ENCODE measurements around the gene COL6A5. TPM values are rescaled to one million over a fixed set of nuclear protein-coding genes. Genes with fewer than 3 reads are reported as not detected.

The COL6A5 gene
- total RNA-seq, 1 experiment from 2014 or later: not detected

GRCh38 chr3:130383424-130383823 is 38.0 kb downstream of the COL6A5 start:
- no peak overlapping the region for H3K4me3 ChIP-seq (replicated peaks in 1 of 2; ENCODE audit: low read depth in 1 of 2, low read length in 2 of 2)
- ChIA-PET RAD21 (ENCODE audit: low non-redundant PET in 1 of 2, low total read pairs in 2 of 2, uncharacterized antibody in 2 of 2, unreplicated experiment in 2 of 2) (no interaction called here), CTCF (no interaction called here), POLR2A (no interaction called here)
- H3K27ac ChIP-seq (ENCODE audit: low read depth, low read length): no peak overlapping the region
- no peak overlapping the region for H3K9ac ChIP-seq (ENCODE audit: low read length)
- no peaks in the 10 kb centered on the region for H3K9me2 ChIP-seq (ENCODE audit: insufficient read depth)
- no peaks in the 10 kb centered on the region for H4K20me1 ChIP-seq (ENCODE audit: insufficient read depth)
- H3K4me1 ChIP-seq (ENCODE audit: control insufficient read depth in 1 of 2, insufficient read depth in 2 of 2, low read length in 2 of 2): no peaks in the 10 kb centered on the region
- H3K9me3 ChIP-seq (ENCODE audit: control insufficient read depth in 1 of 2, insufficient read depth in 1 of 2, low read depth in 1 of 2, low read length in 2 of 2): no peaks in the 10 kb centered on the region
- no peaks in the 10 kb centered on the region for H3K36me3 ChIP-seq (ENCODE audit: control insufficient read depth in 1 of 2, insufficient read depth in 2 of 2, low read length in 2 of 2)
- no peak overlapping the region for H2AFZ ChIP-seq (ENCODE audit: low read depth, low read length, poor library complexity, severe bottlenecking)
- H3K4me2 ChIP-seq (ENCODE audit: low read length): no peak overlapping the region
- BruUV-seq (replicated peaks): no TSS peak
- TF ChIP-seq JUND (IDR thresholded peaks at IDR 0.05) (no peak), ATF3 (IDR thresholded peaks at IDR 0.05) (no peak), SP1 (IDR thresholded peaks at IDR 0.05; ENCODE audit: low read depth) (no peak), MAX (IDR thresholded peaks at IDR 0.05) (no peak), SRF (IDR thresholded peaks at IDR 0.05; ENCODE audit: low read depth) (no peak), EZH2phosphoT487 (IDR thresholded peaks at IDR 0.05; ENCODE audit: borderline replicate concordance) (no peak), POLR2AphosphoS5 (IDR thresholded peaks at IDR 0.05; ENCODE audit: low read depth, low read length) (no peak), POLR2A (IDR thresholded peaks at IDR 0.05; ENCODE audit: borderline replicate concordance, extremely low read depth, insufficient read depth, insufficient read length) (no peak), ZNF274 (IDR thresholded peaks at IDR 0.05; ENCODE audit: low read depth, low read length) (no peak)
- peaks cover 4% of the 10 kb centered on the region; the same call in 1 of the 2 replicates for H3K27me3 ChIP-seq (ENCODE audit: insufficient read depth, low read length)
- H3K79me2 ChIP-seq (ENCODE audit: insufficient read depth, low read length): no peaks in the 10 kb centered on the region
- DNase-seq (ENCODE audit: low read depth, low spot score) (no peak), ATAC-seq (no peak)
- intact Hi-C loops (cut with micrococcal nuclease): no loop called here

- Histone ChIP-seq H3K4me2 (ENCODE audit: low read length) (no peak overlapping the region), H3K9ac (ENCODE audit: low read length) (no peak overlapping the region), H3K4me1 (ENCODE audit: control insufficient read depth in 1 of 2, insufficient read depth in 2 of 2, low read length in 2 of 2) (no peaks in the 10 kb centered on the region), H3K27ac (ENCODE audit: low read depth, low read length) (no peak overlapping the region), H3K9me2 (ENCODE audit: insufficient read depth) (no peaks in the 10 kb centered on the region), H3K36me3 (ENCODE audit: control insufficient read depth in 1 of 2, insufficient read depth in 2 of 2, low read length in 2 of 2) (no peaks in the 10 kb centered on the region), H3K79me2 (ENCODE audit: insufficient read depth, low read length) (no peaks in the 10 kb centered on the region), H3K9me3 (ENCODE audit: control insufficient read depth in 1 of 2, insufficient read depth in 1 of 2, low read depth in 1 of 2, low read length in 2 of 2) (no peaks in the 10 kb centered on the region), H3K27me3 (ENCODE audit: insufficient read depth, low read length) (no peaks in the 10 kb centered on the region), H3K4me3 (replicated peaks in 1 of 2; ENCODE audit: low read depth in 1 of 2, low read length in 2 of 2) (no peak overlapping the region), H2AFZ (ENCODE audit: low read depth, low read length, poor library complexity, severe bottlenecking) (no peak overlapping the region), H4K20me1 (ENCODE audit: insufficient read depth) (no peaks in the 10 kb centered on the region)
- intact Hi-C loops (cut with micrococcal nuclease): no loop called here
- ChIA-PET POLR2A (no interaction called here), RAD21 (ENCODE audit: low non-redundant PET in 1 of 2, low total read pairs in 2 of 2, uncharacterized antibody in 2 of 2, unreplicated experiment in 2 of 2) (no interaction called here), CTCF (no interaction called here)
- BruUV-seq (replicated peaks): no TSS peak
- ATAC-seq: no peak
- DNase-seq (ENCODE audit: low read depth, low spot score): no peak
- TF ChIP-seq YY1 (IDR thresholded peaks at IDR 0.05; ENCODE audit: extremely low read depth, insufficient replicate concordance, low read depth, low read length) (no peak), ZBTB33 (IDR thresholded peaks at IDR 0.05; ENCODE audit: extremely low read depth, insufficient replicate concordance, low read length) (no peak), JUND (IDR thresholded peaks at IDR 0.05) (no peak), EZH2 (IDR thresholded peaks at IDR 0.05) (no peak), FOSL1 (IDR thresholded peaks at IDR 0.05; ENCODE audit: low read depth) (no peak), CTCF (IDR thresholded peaks at IDR 0.05 in 2 of 3, conservative IDR thresholded peaks at IDR 0.05 in 1 of 3; ENCODE audit: borderline replicate concordance in 1 of 3, insufficient read depth in 1 of 3, low read depth in 2 of 3, low read length in 2 of 3) (no peak), ELF1 (IDR thresholded peaks at IDR 0.05; ENCODE audit: borderline replicate concordance, low read depth) (no peak), EGR1 (IDR thresholded peaks at IDR 0.05; ENCODE audit: low read depth) (no peak), POLR2A (IDR thresholded peaks at IDR 0.05; ENCODE audit: borderline replicate concordance, extremely low read depth, insufficient read depth, insufficient read length) (no peak), CBX3 (IDR thresholded peaks at IDR 0.05; ENCODE audit: low read depth) (no peak), ZFX (IDR thresholded peaks at IDR 0.05) (no peak), RAD21 (IDR thresholded peaks at IDR 0.05; ENCODE audit: low read depth) (no peak)
Measured at GRCh38 chr3:130384476-130385025, 39.1 kb downstream of the COL6A5 start.
